Inflammatory macrophage treated with lipopolysaccharide for 4 hours (primary cell): Measurements from ENCODE around the gene SOD2.
"Not testable (repeated sequence)": the region's sequence is repeated elsewhere in the genome, so short reads cannot be mapped to it uniquely, and the experiment has no call there.

Experiments used
- DNase-seq: peaks from one replicate; pipeline ENCODE4 v3.0.0-alpha.2; 2020

SOD2 gene

DNA sequence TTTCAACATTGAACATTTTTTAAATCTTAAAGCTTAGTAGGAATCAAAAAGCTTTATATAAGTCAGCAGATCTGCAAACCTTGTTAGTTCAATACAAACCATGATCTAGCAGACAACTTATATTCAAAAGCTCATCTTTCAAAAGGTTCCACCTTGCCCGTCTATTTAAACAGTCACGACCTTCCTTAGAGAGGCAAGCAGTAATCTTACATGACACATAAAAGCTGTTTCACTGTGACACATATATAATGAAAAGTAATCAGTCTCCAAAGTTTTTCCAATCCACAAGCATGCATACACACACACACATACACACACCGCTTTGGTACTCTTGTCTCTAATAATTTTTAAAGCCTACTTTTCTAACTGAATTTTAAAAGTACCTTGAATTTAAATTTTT lies 12.9 kb downstream of the SOD2 start:
- DNase-seq = no peak

- DNase-seq = peak; percentile 36
These were observed 13.7 kb downstream of the SOD2 start for GRCh38 chr6:159679091-159680077.

DNA sequence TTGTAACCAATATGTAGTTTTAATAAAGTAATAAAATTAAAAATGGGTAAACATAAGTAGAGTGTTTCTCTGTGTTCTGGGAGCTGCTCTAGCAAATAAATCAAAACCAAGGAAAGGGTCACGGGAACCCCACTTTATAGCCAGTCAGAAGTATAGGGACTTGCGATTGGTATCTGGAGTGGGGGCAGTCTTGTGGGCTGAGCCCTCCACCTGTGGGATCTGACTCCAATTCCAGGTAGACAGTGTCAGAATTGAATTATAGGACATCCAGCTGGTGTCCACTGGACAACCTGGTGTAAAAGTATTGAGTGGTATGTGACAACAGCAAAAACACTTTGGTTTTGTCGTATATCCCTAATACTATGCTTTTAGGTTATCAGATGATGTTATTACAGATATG lies 14.5 kb downstream of the SOD2 start:
- DNase-seq = no peak

DNA sequence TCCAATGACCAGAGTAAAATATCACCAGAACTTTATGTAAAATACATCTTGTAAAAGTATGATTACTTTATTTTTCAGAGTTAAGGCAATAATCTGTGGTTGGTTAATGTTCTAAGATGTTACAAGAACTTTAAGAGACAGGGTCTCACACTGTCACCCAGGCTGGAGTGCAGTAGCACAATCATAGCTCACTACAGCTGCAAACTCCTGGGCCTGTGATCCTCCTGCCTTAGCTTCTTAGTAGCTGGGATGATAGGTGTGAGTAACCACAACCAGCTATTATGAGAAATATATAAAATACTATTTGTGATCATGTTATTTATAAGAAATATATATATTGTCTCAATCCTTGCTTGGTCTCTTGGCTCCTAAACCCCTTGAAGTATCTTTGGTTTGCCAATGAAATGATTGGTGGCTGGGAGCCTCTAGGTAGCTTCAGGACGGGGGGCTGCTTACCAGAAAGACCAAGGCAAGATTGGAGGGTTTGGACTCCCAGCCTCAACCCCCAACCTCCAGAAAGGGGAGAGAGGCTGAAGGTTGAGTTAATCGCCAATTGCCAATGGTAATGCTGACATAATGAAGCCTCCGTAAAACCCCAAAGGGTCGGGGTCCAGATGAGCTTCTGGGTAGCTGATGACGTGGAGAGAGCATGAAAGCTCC lies 15.4 kb downstream of the SOD2 start:
- DNase-seq = peak; percentile 52

DNA sequence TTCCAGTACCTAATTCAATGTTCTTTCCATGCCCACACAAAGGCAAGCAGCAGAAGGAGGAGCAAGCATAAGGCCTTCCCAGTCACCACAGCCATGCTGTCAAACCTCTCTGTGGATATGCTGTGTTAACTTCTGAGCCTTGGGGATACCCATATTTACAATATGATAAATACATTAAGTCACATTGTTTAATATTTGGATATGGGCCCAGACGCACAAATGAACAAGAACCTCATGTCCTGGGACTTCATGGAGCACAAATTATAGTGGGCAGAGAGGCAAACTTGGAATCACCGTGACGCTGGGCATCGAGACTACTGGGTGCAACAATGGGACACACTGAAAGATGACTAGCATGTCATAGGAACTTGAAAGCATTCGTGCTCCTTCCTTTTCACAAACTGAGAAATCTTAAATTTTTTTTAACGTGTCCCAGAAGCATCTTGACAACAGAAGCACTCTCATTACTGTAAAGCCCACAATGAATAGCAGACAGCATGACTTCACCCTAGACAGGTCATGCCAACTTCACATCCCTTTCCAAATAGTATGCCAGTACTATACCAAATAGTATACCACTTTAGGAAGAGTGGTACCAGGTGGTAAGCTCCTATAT lies 16.0 kb downstream of the SOD2 start:
- peak; percentile 75 for DNase-seq

GRCh38 chr6:159676236-159676635 lies 16.8 kb downstream of the SOD2 start:
- not testable (repeated sequence) for DNase-seq

- peak; percentile 52 for DNase-seq
These were observed 27.0 kb downstream of the SOD2 start for GRCh38 chr6:159665868-159666635.

- not testable (repeated sequence) for DNase-seq
These were observed 29.6 kb downstream of the SOD2 start for GRCh38 chr6:159663368-159663889.

DNA sequence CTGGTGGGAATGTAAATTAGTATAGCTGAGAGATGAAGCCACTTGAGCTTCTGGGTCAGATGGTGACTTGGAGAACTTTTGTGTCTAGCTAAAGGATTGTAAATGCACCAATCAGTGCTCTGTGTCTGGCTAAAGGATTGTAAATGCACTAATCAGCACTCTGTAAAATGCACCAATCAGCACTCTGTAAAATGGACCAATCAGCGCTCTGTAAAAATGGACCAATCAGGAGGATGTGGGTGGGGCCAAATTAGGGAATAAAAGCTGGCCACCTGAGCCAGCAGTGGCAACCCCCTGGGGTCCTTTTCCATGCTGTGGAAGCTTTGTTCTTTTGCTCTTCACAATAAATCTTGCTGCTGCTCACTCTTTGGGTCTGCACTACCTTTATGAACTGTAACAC lies 31.1 kb downstream of the SOD2 start:
- not testable (repeated sequence) for DNase-seq

DNA sequence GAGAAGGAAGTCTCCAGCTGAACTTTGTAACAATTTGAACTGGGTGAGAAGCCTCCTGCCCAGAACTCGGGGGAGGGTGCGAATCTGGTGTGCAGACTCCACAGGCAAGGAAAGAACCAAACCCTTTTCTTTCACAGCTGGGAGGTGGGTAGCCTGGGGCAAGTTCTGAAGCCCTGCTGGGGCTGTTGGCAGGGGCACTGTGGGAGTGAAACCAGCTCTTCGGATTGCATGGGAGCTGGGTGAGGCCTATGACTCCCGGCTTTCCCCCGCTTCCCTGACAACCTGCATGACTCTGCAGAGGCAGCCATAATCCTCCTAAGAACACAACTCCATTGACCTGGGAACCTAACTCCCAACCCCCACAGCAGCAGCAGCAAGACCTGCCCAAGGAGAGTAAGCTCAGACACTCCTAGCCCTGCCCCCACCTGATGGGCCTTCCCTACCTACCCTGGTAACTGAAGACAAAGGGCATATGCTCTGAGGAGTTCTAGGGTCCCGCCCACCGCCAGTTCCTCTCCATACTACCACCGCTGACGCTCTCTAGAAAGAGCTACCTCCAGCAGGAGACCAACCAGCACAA lies 37.5 kb downstream of the SOD2 start:
- DNase-seq = no peak

GRCh38 chr6:159654483-159655098 lies 38.5 kb downstream of the SOD2 start:
- peak; percentile 63 for DNase-seq

- DNase-seq = no peak
These were observed 42.7 kb downstream of the SOD2 start for GRCh38 chr6:159650314-159650713.

- no peak for DNase-seq
These were observed 43.6 kb downstream of the SOD2 start for GRCh38 chr6:159649441-159649840.

DNA sequence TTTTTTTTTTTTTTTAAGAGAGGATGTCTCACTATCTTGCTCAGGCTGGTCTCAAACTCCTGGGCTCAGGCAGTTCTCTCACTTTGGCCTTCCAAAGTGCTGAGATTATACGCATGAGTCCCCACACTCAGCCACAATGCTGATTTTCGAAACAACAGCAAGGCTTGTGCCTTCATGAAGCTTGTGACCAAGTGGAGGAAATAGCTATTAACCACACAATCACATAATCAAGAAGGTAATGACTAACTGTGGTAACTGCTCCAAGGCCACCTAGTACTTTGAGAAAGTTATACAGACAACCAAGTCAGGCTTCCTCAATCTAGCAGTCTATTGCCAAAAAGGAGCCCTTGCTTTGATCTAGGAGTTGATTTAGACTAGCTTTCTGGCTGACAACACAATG lies 46.3 kb downstream of the SOD2 start:
- peak; percentile 33 for DNase-seq

DNA sequence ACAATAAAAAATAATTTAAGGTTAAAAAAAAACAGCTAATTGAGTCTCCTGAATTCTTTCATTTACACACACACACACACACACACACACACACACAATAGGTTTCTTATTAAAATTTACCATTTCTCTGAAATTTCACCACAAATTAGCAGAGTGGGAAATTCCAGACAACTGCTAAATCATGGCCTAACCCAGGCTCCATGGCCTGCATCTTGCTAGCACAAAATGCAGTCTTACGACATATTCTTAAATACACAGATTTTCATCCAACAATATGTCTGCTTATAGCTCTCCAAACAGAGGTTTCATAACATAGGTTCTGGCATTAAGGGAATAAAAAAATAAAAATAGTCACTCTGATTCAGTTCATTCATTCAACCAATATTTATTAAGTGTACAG lies 46.9 kb downstream of the SOD2 start:
- DNase-seq = peak; percentile 56

GRCh38 chr6:159645640-159646039 lies 47.4 kb downstream of the SOD2 start:
- DNase-seq = no peak
